Measurements from ENCODE around the gene OR2G2. TPM values are rescaled to one million over a fixed set of nuclear protein-coding genes. Genes with fewer than 3 reads are reported as not detected.

OR2G2 gene
- not detected for polyA plus RNA-seq

GRCh38 chr1:247588060-247588459 is at the start of gene OR2G2:
Gene OR2G2, plus strand, starts transcription at chr1:247588360. Its CDS starts 0 bp downstream, at chr1:247588360.
- WGBS, 3 donors, result 81 to 92% (median 91%) methylated on average over 2 of the region's 2 CpGs
- no peak within 1 kb of the TSS for H3K27ac ChIP-seq (ENCODE audit: low read depth, low read length)

- WGBS, 3 donors, result 68 to 87% (median 86%) methylated on average over 5 of the region's 5 CpGs
- no peak overlapping the region for H3K27ac ChIP-seq (ENCODE audit: low read depth, low read length)
These were observed 49.6 kb upstream of the OR2G2 start for GRCh38 chr1:247538561-247538960.

- no peak overlapping the region for H3K27ac ChIP-seq (ENCODE audit: low read depth, low read length)
- 54 to 66% (median 56%) methylated on average over 6 of the region's 6 CpGs for WGBS, 3 donors
These were observed 48.9 kb upstream of the OR2G2 start for GRCh38 chr1:247539215-247539614.

- 24 to 44% (median 25%) methylated on average over 7 of the region's 7 CpGs for WGBS, 3 donors
These were observed 47.6 kb upstream of the OR2G2 start for GRCh38 chr1:247540581-247540980.

GRCh38 chr1:247542811-247543210 is 45.3 kb upstream of the OR2G2 start:
- H3K27ac ChIP-seq (ENCODE audit: low read depth, low read length), result no peak overlapping the region
- WGBS, 3 donors, result 47 to 68% (median 57%) methylated on average over 3 of the region's 3 CpGs

More at GRCh38 chr1:247540581-247540980, 47.6 kb upstream of the OR2G2 start:
- H3K27ac ChIP-seq (ENCODE audit: low read depth, low read length), result no peak overlapping the region

GRCh38 chr1:247548092-247548491 is 40.1 kb upstream of the OR2G2 start:
- no peak overlapping the region for H3K27ac ChIP-seq (ENCODE audit: low read depth, low read length)
- 36 to 54% (median 49%) methylated on average over 5 of the region's 5 CpGs for WGBS, 3 donors

GRCh38 chr1:247548769-247549182 is 39.4 kb upstream of the OR2G2 start, which contains the start of gene GCSAML:
Gene GCSAML, plus strand, starts transcription at chr1:247549134. Its CDS starts 58 bp downstream, at chr1:247549192.
- no peak within 1 kb of the TSS for H3K27ac ChIP-seq (ENCODE audit: low read depth, low read length)
- 43 to 68% (median 63%) methylated on average over 13 of the region's 13 CpGs for WGBS, 3 donors

GRCh38 chr1:247551721-247552120 is 36.4 kb upstream of the OR2G2 start:
- WGBS, 3 donors, result 30 to 71% (median 37%) methylated on average over 1 of the region's 1 CpG
- no peak overlapping the region for H3K27ac ChIP-seq (ENCODE audit: low read depth, low read length)

- no peak overlapping the region for H3K27ac ChIP-seq (ENCODE audit: low read depth, low read length)
- 60 to 71% (median 67%) methylated on average over 2 of the region's 2 CpGs for WGBS, 3 donors
These were observed 35.9 kb upstream of the OR2G2 start for GRCh38 chr1:247552231-247552630.

- 68 to 83% (median 79%) methylated on average over 2 of the region's 2 CpGs for WGBS, 3 donors
- no peak overlapping the region for H3K27ac ChIP-seq (ENCODE audit: low read depth, low read length)
These were observed 30.1 kb upstream of the OR2G2 start for GRCh38 chr1:247557926-247558674.

GRCh38 chr1:247561711-247562110 is 26.4 kb upstream of the OR2G2 start:
- 63 to 75% (median 72%) methylated on average over 10 of the region's 10 CpGs for WGBS, 3 donors
- H3K27ac ChIP-seq (ENCODE audit: low read depth, low read length), result no peak overlapping the region

- no peak overlapping the region for H3K27ac ChIP-seq (ENCODE audit: low read depth, low read length)
- whole genome bisulfite sequencing, 3 donors, result 52 to 55% (median 54%) methylated on average over 9 of the region's 9 CpGs
These were observed 26.0 kb upstream of the OR2G2 start for GRCh38 chr1:247562198-247562597.

- H3K27ac ChIP-seq (ENCODE audit: low read depth, low read length), result no peak overlapping the region
- WGBS, 3 donors, result 43 to 78% (median 61%) methylated on average over 1 of the region's 1 CpG
These were observed 13.9 kb upstream of the OR2G2 start for GRCh38 chr1:247574236-247574635.

- H3K27ac ChIP-seq (ENCODE audit: low read depth, low read length), result no peak overlapping the region
These were observed 13.5 kb upstream of the OR2G2 start for GRCh38 chr1:247574664-247575063.

GRCh38 chr1:247576514-247576913 is 11.6 kb upstream of the OR2G2 start:
- H3K27ac ChIP-seq (ENCODE audit: low read depth, low read length), result no peak overlapping the region
- 36 to 44% (median 41%) methylated on average over 3 of the region's 3 CpGs for WGBS, 3 donors

GRCh38 chr1:247578946-247579460 is 9.2 kb upstream of the OR2G2 start:
- H3K27ac ChIP-seq (ENCODE audit: low read depth, low read length), result no peak overlapping the region
- WGBS, 3 donors, result 61 to 87% (median 85%) methylated on average over 5 of the region's 5 CpGs

GRCh38 chr1:247605286-247605685 is 17.1 kb downstream of the OR2G2 start, which contains the start of gene OR2G3:
Gene OR2G3, plus strand, starts transcription at chr1:247605586. Its CDS starts 0 bp downstream, at chr1:247605586.
- WGBS, 3 donors, result 70 to 73% (median 71%) methylated on average over 2 of the region's 2 CpGs
- no peak within 1 kb of the TSS for H3K27ac ChIP-seq (ENCODE audit: low read depth, low read length)

- H3K27ac ChIP-seq (ENCODE audit: low read depth, low read length), result no peak overlapping the region
- 38 to 83% (median 72%) methylated on average over 1 of the region's 1 CpG for WGBS, 3 donors
These were observed 25.2 kb downstream of the OR2G2 start for GRCh38 chr1:247613405-247613804.

- 70 to 85% (median 81%) methylated on average over 5 of the region's 5 CpGs for WGBS, 3 donors
- no peak overlapping the region for H3K27ac ChIP-seq (ENCODE audit: low read depth, low read length)
These were observed 26.5 kb downstream of the OR2G2 start for GRCh38 chr1:247614625-247615024.

GRCh38 chr1:247627951-247628350 is 39.8 kb downstream of the OR2G2 start:
- no peak overlapping the region for H3K27ac ChIP-seq (ENCODE audit: low read depth, low read length)
- 43 to 54% (median 51%) methylated on average over 3 of the region's 3 CpGs for WGBS, 3 donors
